Ovary (tissue), 3 donors: Measurements from ENCODE around the gene ZNF441.

ENCODE experiments used
- EP300 ChIP-seq: sonication (generic); formaldehyde crosslinking; IDR thresholded peaks from one replicate; pipeline ENCODE4 v1.6.1; 2017; ENCODE audit warnings: antibody characterized with exemption
- POLR2A ChIP-seq: fragments of 450-650 bp; IDR thresholded peaks from one replicate; pipeline ENCODE4 v1.6.1; 2017; ENCODE audit warnings: antibody characterized with exemption, mild to moderate bottlenecking, moderate library complexity
- TF ChIP-seq, protein P1 (sequence below), 3 donors: fragments of 450-650 bp in 2 of 3; fragments of 200-600 bp in 1 of 3; IDR thresholded peaks; one replicate each; pipeline versions ENCODE4 v1.5.1 to v1.8.0; 2016 to 2022; ENCODE audit warnings: antibody characterized with exemption in 3 of 3, mild to moderate bottlenecking in 1 of 3
- donor health status: DM: no; HTN: no; CAD: no.

DNA sequence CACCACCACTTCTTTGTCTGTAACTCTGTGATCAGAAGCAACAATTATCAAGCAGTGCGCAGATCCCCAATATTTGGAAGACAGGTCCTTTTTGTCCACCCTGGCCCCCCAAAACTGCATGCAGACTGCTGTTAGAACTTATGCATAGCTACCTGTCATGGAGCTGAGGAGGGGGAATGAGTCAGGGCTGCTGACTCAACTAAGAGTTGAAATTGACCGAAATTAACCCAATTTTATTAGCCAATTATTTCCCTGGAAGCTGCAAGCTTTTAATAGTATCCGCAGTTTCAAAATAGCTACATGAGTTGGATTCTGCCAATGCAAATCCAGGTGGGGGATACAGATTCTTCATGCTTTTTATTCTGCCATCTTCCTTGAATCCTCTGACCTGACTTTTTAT, 17.6 kb downstream of the ZNF441 start:
- TF ChIP-seq POLR2A, result no peak
- TF ChIP-seq, protein P1, sequence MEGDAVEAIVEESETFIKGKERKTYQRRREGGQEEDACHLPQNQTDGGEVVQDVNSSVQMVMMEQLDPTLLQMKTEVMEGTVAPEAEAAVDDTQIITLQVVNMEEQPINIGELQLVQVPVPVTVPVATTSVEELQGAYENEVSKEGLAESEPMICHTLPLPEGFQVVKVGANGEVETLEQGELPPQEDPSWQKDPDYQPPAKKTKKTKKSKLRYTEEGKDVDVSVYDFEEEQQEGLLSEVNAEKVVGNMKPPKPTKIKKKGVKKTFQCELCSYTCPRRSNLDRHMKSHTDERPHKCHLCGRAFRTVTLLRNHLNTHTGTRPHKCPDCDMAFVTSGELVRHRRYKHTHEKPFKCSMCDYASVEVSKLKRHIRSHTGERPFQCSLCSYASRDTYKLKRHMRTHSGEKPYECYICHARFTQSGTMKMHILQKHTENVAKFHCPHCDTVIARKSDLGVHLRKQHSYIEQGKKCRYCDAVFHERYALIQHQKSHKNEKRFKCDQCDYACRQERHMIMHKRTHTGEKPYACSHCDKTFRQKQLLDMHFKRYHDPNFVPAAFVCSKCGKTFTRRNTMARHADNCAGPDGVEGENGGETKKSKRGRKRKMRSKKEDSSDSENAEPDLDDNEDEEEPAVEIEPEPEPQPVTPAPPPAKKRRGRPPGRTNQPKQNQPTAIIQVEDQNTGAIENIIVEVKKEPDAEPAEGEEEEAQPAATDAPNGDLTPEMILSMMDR (IDR thresholded peaks at IDR 0.05), result no peak
- TF ChIP-seq EP300, result no peak
